K562 (cell line): Measurements from ENCODE around the gene TRIM25. TPM values are rescaled to one million over a fixed set of nuclear protein-coding genes. Genes with fewer than 3 reads are reported as not detected.

Experiments used
- ATAC-seq: fragments of 200-7000 bp; cut with Tn5 transposase; 3 replicates; pipeline ENCODE4 v1.9.1; 2020; ENCODE audit warnings: moderate library complexity
- BruUV-seq: library from RNA; stranded (reverse); fragments of 400-500 nt; replicated peaks from 2 replicates; lab custom pipeline; 2021; lab: Mats Ljungman, UMichigan
- CTCF ChIA-PET: fragments of 300-600 bp; formaldehyde crosslinking; extraction: SDS; loops from one replicate; lab custom pipeline; 2021; ENCODE audit warnings: low intra/inter-chr PET ratio; lab: Yijun Ruan, JAX
- POLR2A ChIA-PET: fragments of 300-600, 350-650 bp; sonication (Branson Sonifier 250); formaldehyde crosslinking; extraction: SDS; loops from one replicate; lab custom pipeline; 2021; ENCODE audit warnings: antibody characterized with exemption, inconsistent platforms; lab: Yijun Ruan, JAX
- DNase-seq, 4 experiments: peaks; one replicate each; pipeline versions ENCODE4 v3.0.0 to v3.0.0-alpha.2; 2011 to 2018; ENCODE audit warnings: low spot score in 3 of 4, mixed read lengths in 3 of 4; ENCODE audit errors: extremely low read depth in 1 of 4
- FAIRE-seq: peaks from 2 replicates; lab custom pipeline; 2011; peaks lifted over from hg19 to GRCh38; lab: Jason Lieb, UNC
- H2AFZ ChIP-seq: 2 replicates; pipeline ENCODE4 v1.6.0; 2011; ENCODE audit warnings: low read depth, low read length, control low read depth, inconsistent platforms
- H3K27ac ChIP-seq: fragments of 200-600 bp; 3 replicates; pipeline ENCODE4 v1.8.0; 2011; ENCODE audit warnings: low read depth, mild to moderate bottlenecking, control low read depth, inconsistent platforms, low read length, moderate library complexity, mixed read lengths; ENCODE audit errors: extremely low read depth
- H3K27me3 ChIP-seq, 2 experiments: fragments of 300-600 bp in 1 of 2; 2 replicates in 1 of 2; 3 replicates in 1 of 2; pipeline versions ENCODE4 v1.6.0 to v1.8.0; 2011; ENCODE audit warnings: inconsistent platforms in 2 of 2, low read length in 2 of 2, mild to moderate bottlenecking in 1 of 2, mixed read lengths in 1 of 2, moderate library complexity in 1 of 2; ENCODE audit not compliant: control insufficient read depth in 2 of 2, insufficient read depth in 2 of 2
- H3K36me3 ChIP-seq: fragments of 300-600 bp; 3 replicates; pipeline ENCODE4 v1.8.0; 2011; ENCODE audit warnings: mild to moderate bottlenecking, low read length, inconsistent platforms; ENCODE audit not compliant: control insufficient read depth, insufficient read depth
- H3K4me1 ChIP-seq, 2 experiments: fragments of 200-600 bp in 1 of 2; replicated peaks in 1 of 2; 2 replicates in 1 of 2; 3 replicates in 1 of 2; pipeline versions ENCODE4 v1.5.1 to v1.8.0; 2011; ENCODE audit warnings: inconsistent platforms in 2 of 2, low read length in 2 of 2, mild to moderate bottlenecking in 1 of 2, mixed read lengths in 1 of 2, moderate library complexity in 1 of 2; ENCODE audit not compliant: control insufficient read depth in 2 of 2, insufficient read depth in 2 of 2
- H3K4me2 ChIP-seq: 2 replicates; pipeline ENCODE4 v1.6.1; 2011; ENCODE audit warnings: low read length, control low read depth, inconsistent platforms, mixed read lengths; ENCODE audit not compliant: insufficient read depth
- H3K4me3 ChIP-seq: fragments of 200-600 bp; sonication (generic), shearing (Covaris generic); 2 replicates; pipeline ENCODE4 v1.5.1; 2016; ENCODE audit warnings: control low read depth, inconsistent platforms
- H3K79me2 ChIP-seq: fragments of 200-600 bp; 3 replicates; pipeline ENCODE4 v1.8.0; 2011; ENCODE audit warnings: low read length, inconsistent platforms; ENCODE audit not compliant: control insufficient read depth, insufficient read depth
- H3K9ac ChIP-seq, 2 experiments: 2 replicates each; pipeline versions ENCODE4 v1.6.0 to v1.6.1; 2011; ENCODE audit warnings: low read depth in 2 of 2, low read length in 2 of 2, control low read depth in 1 of 2, inconsistent platforms in 1 of 2, mild to moderate bottlenecking in 1 of 2, mixed read lengths in 1 of 2; ENCODE audit not compliant: insufficient read depth in 1 of 2
- H3K9me1 ChIP-seq: one replicate; pipeline ENCODE4 v1.6.0; 2011; ENCODE audit warnings: inconsistent platforms, mild to moderate bottlenecking, low read length, moderate library complexity; ENCODE audit not compliant: control insufficient read depth, insufficient read depth
- H3K9me3 ChIP-seq: replicated peaks from 2 replicates; pipeline ENCODE4 v1.5.1; 2011; ENCODE audit warnings: low read depth, low read length, inconsistent platforms; ENCODE audit not compliant: control insufficient read depth, insufficient read depth
- H4K20me1 ChIP-seq: replicated peaks from 2 replicates; pipeline ENCODE4 v1.6.1; 2011; ENCODE audit warnings: low read length, inconsistent platforms, mixed read lengths; ENCODE audit not compliant: control insufficient read depth, insufficient read depth
- FOSL1 ChIP-seq: fragments of 200-800 bp; sonication (Bioruptor generic); conservative IDR thresholded peaks from 2 replicates; pipeline ENCODE4 v1.6.1; 2016; ENCODE audit warnings: missing genetic modification characterization, missing compliant biosample characterization
- ILK ChIP-seq: fragments of 450-650 bp; IDR thresholded peaks from 2 replicates; pipeline ENCODE4 v1.6.1; 2016; ENCODE audit warnings: missing genetic modification characterization, low read depth, mild to moderate bottlenecking, missing compliant biosample characterization, moderate library complexity, borderline replicate concordance
- JUN ChIP-seq, 2 experiments: sonication (generic) in 1 of 2; formaldehyde crosslinking in 1 of 2; IDR thresholded peaks; 2 replicates each; pipeline versions ENCODE4 v1.6.1 to v1.8.0; 2012 to 2022; ENCODE audit warnings: borderline replicate concordance in 2 of 2, mild to moderate bottlenecking in 2 of 2, improper control_type of control experiment in 1 of 2, low read depth in 1 of 2, low read length in 1 of 2, missing genetic modification reagents in 1 of 2
- MGA ChIP-seq: fragments of 450-650 bp; IDR thresholded peaks from 2 replicates; pipeline ENCODE4 v1.6.1; 2016; ENCODE audit warnings: mild to moderate bottlenecking, moderate library complexity
- RAD51 ChIP-seq: fragments of 450-650 bp; IDR thresholded peaks from 2 replicates; pipeline ENCODE4 v1.7.1; 2016; ENCODE audit warnings: low read depth, mild to moderate bottlenecking, borderline replicate concordance
- TRIM28 ChIP-seq: fragments of 450-650 bp; IDR thresholded peaks from 2 replicates; pipeline ENCODE4 v1.6.1; 2017
- ZC3H4 ChIP-seq: sonication (generic); formaldehyde crosslinking; IDR thresholded peaks from 2 replicates; pipeline ENCODE4 v1.9.0; 2021; ENCODE audit warnings: missing genetic modification reagents, borderline replicate concordance
- ZNF507 ChIP-seq: conservative IDR thresholded peaks from 2 replicates; pipeline ENCODE4 v1.6.1; 2017; ENCODE audit warnings: missing genetic modification characterization, missing compliant biosample characterization
- ZNF699 ChIP-seq: fragments of 250-450 bp; sonication (Bioruptor Pico); IDR thresholded peaks from 2 replicates; pipeline ENCODE4 v1.8.0; 2021; ENCODE audit warnings: mild to moderate bottlenecking, moderate library complexity; ENCODE audit not compliant: insufficient replicate concordance
- WGBS: fragments of 100-300 bp; shearing (Covaris generic); methylation state at CpG from one replicate; pipeline ENCODE4 v1.1.6; 2016; ENCODE audit warnings: low coverage, mixed read lengths; ENCODE audit not compliant: insufficient coverage; ENCODE audit errors: missing lambda C conversion rate; 5-methylcytosine and 5-hydroxymethylcytosine counted together
- in situ Hi-C: fragments of 300-500 bp; cut with MboI; formaldehyde crosslinking; loops from 4 replicates; pipeline ENCODE4 v1.15.0; 2018; ENCODE audit warnings: inconsistent platforms, mixed read lengths
- intact Hi-C: fragments of 100-400 bp; cut with micrococcal nuclease; formaldehyde crosslinking; loops from 2 replicates; pipeline ENCODE4 v1.14.2; 2022
- polyA plus RNA-seq, 8 experiments: library from polyadenylated mRNA; depleted of rRNA in 4 of 8; stranded (reverse) in 5 of 8; unstranded in 3 of 8; fragments of >200 nt; fragmentation: Nextera tagmentation in 2 of 8; fragmentation: Illumina TruSeq in 1 of 8; extraction: Ambion mirVana in 2 of 8; extraction: Trizol in 1 of 8; gene quantifications; 2 replicates each; pipeline versions ENCODE4 v1.2.1 to v1.2.3, GENCODE V29; 2011 to 2014; ENCODE audit warnings: inconsistent platforms in 1 of 8, missing spikeins in 1 of 8
- total RNA-seq, 7 experiments: library from RNA; depleted of rRNA in 6 of 7; stranded (reverse); fragments of >200 nt in 6 of 7; fragmentation: Illumina TruSeq in 2 of 7; extraction: Trizol in 2 of 7; gene quantifications; 2 replicates each; pipeline versions ENCODE4 v1.2.1 to v1.2.3, GENCODE V29; 2011 to 2021; ENCODE audit warnings: low replicate concordance in 1 of 7

Gene TRIM25
- total and polyA plus RNA-seq, 9 of the 15 experiments (the other 6 are each of a cell fraction or from before 2014, with no cell fraction given): 5.9 to 49.5 (median 24.5) TPM

- Histone ChIP-seq H3K27ac (no peak overlapping the region), H3K9ac (no peak overlapping the region), H4K20me1 (no peaks in the 10 kb centered on the region), H3K4me2 (no peak overlapping the region), H3K4me3 (no peak overlapping the region), H3K4me1 (no peaks in the 10 kb centered on the region), H3K9me3 (no peaks in the 10 kb centered on the region), H3K27me3 (no peaks in the 10 kb centered on the region), H3K36me3 (peaks cover 49% of the 10 kb centered on the region), H3K9me1 (no peaks in the 10 kb centered on the region), H3K79me2 (no peaks in the 10 kb centered on the region), H2AFZ (no peak overlapping the region)
- CTCF ChIA-PET: no interaction called here
- POLR2A ChIA-PET: interaction anchor here (0.6 to 3.9 kb wide), 4 partner anchors 8 to 55 kb away, joined by 3 to 13 read pairs (median 4); no protein-coding TSS in a partner anchor
- 89% methylated on average over 9 of the region's 9 CpGs for WGBS
- intact Hi-C loops (no loop called here), in situ Hi-C loops (no loop called here)
- ATAC-seq (peak; percentile 45), DNase-seq (peak in 1 of 4 experiments; percentile 12), FAIRE-seq (no peak)
- TSS peak; percentile 37 for BruUV-seq
- TF ChIP-seq ZNF699 (CRISPR knock-in tag) (no peak), TRIM28 (no peak), ZNF507 (no peak), ILK (no peak), FOSL1 (tag) (peak; percentile 86), ZC3H4 (CRISPR knock-in tag) (no peak), RAD51 (peak; percentile 53; the same call in 1 of the 2 replicates), MGA (0 out of 2 replicates have a peak, but pooled peaks have one; percentile 25), JUN (IDR thresholded peaks at IDR 0.05; ENCODE audit: borderline replicate concordance, low read depth, low read length) (peak; percentile 77), JUN (CRISPR knock-in tag; IDR thresholded peaks at IDR 0.05; ENCODE audit: borderline replicate concordance) (no peak)
Observed at GRCh38 chr17:56887552-56888467, 26.0 kb downstream of the TRIM25 start.
